SU-DHL-6 (cell line): Measurements from ENCODE around the gene GCNT1.

ENCODE experiments used
- H2AFZ ChIP-seq: fragments of 200-600 bp; sonication (generic); 2 replicates; pipeline ENCODE4 v1.6.1; 2014; ENCODE audit warnings: low read depth, mild to moderate bottlenecking, moderate library complexity, mixed read lengths, antibody characterized with exemption, low read length; ENCODE audit not compliant: severe bottlenecking
- H3F3A ChIP-seq: fragments of 200-600 bp; shearing (Covaris generic); 2 replicates; pipeline ENCODE4 v1.6.0; 2016; ENCODE audit warnings: antibody characterized with exemption, mild to moderate bottlenecking; ENCODE audit not compliant: insufficient read depth
- H3K27ac ChIP-seq: fragments of 200-600 bp; sonication (generic); 2 replicates; pipeline ENCODE4 v1.5.1; 2016; ENCODE audit warnings: low read depth, mild to moderate bottlenecking, low read length, moderate library complexity, mixed read lengths
- H3K27me3 ChIP-seq: fragments of 200-600 bp; sonication (generic), shearing (Covaris generic); 2 replicates; pipeline ENCODE4 v1.6.0; 2014; ENCODE audit warnings: mild to moderate bottlenecking, low read length
- H3K36me3 ChIP-seq: fragments of 200-600 bp; sonication (generic); 2 replicates; pipeline ENCODE4 v1.6.1; 2014; ENCODE audit warnings: mild to moderate bottlenecking, low read length, mixed read lengths
- H3K4me2 ChIP-seq: fragments of 300-600, 200-600 bp; shearing (Covaris generic), sonication (generic); 2 replicates; pipeline ENCODE4 v1.6.0; 2014; ENCODE audit warnings: low read length, low read depth, mild to moderate bottlenecking; ENCODE audit not compliant: poor library complexity, severe bottlenecking
- H3K4me3 ChIP-seq: fragments of 200-600 bp; sonication (generic); 2 replicates; pipeline ENCODE4 v1.5.1; 2014; ENCODE audit warnings: antibody characterized with exemption, low read length, mild to moderate bottlenecking, mixed read lengths; ENCODE audit not compliant: insufficient read depth, poor library complexity, severe bottlenecking
- H3K79me2 ChIP-seq: fragments of 200-600 bp; sonication (generic); 2 replicates; pipeline ENCODE4 v1.6.1; 2014; ENCODE audit warnings: mild to moderate bottlenecking, low read length, moderate library complexity; ENCODE audit not compliant: insufficient read depth
- H3K9ac ChIP-seq: fragments of 200-600 bp; sonication (generic); 2 replicates; pipeline ENCODE4 v1.7.0; 2014; ENCODE audit warnings: mild to moderate bottlenecking, low read length
- H3K9me2 ChIP-seq: fragments of 200-600 bp; sonication (generic); replicated peaks from 2 replicates; pipeline ENCODE4 v1.6.1; 2014; ENCODE audit warnings: low read length; ENCODE audit not compliant: insufficient read depth
- H3K9me3 ChIP-seq: fragments of 200-600 bp; sonication (generic); 2 replicates; pipeline ENCODE4 v1.6.1; 2014; ENCODE audit warnings: low read length, mixed read lengths; ENCODE audit not compliant: insufficient read depth
- H4K20me1 ChIP-seq: fragments of 200-600 bp; sonication (generic); 2 replicates; pipeline ENCODE4 v1.6.1; 2014; ENCODE audit warnings: low read depth, mild to moderate bottlenecking, antibody characterized with exemption, low read length, moderate library complexity, mixed read lengths
- EZH2phosphoT487 ChIP-seq: fragments of 200-600 bp; sonication (generic), shearing (Covaris generic); conservative IDR thresholded peaks from 2 replicates; pipeline ENCODE4 v1.6.1; 2018; ENCODE audit warnings: mild to moderate bottlenecking, antibody characterized with exemption, low read length, moderate library complexity, mixed read lengths
- TF ChIP-seq, protein P1 (sequence below): fragments of 200-600 bp; sonication (generic); IDR thresholded peaks from one replicate; pipeline ENCODE4 v1.5.1; 2017; ENCODE audit warnings: antibody characterized with exemption, mild to moderate bottlenecking, low read length, moderate library complexity; ENCODE audit not compliant: insufficient read depth, poor library complexity, severe bottlenecking

The GCNT1 gene

DNA sequence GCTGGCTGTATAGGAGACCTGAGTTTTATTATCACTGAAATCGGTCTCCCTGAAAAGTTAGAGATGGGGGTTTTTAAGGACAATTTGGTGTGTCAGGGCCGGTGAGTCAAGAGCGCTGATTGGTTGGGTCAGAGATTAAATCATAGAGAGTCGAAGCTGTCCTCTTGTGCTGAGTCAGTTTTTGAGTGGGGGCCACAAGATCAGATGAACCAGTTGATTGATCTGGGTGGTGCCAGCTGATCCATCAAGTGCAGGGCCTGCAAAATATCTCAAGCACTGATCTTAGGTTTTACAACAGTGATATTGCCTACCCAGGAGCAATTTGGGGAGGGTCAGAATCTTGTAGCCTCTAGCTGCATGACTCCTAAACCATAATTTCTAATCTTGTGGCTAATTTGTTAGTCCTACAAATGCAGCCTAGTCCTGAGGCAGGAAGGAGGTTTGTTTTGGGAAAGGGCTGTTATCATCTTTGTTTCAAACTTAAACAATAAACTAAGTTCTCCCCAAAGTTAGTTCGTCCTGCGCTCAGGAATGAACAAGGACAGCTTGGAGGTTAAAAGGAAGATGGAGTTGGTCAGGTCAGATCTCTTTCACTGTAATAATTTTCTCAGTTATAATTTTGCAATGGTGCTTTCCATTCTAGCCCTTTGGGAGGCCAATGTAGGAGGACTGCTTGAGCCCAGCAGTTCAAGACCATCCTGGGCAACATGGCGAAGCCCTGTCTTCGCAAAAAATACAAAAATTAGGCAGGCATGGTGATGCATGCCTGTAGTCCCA lies 33.1 kb upstream of the GCNT1 start:
- H3K9ac ChIP-seq, result no peak overlapping the region
- no peak overlapping the region for H2AFZ ChIP-seq
- TF ChIP-seq, protein P1, sequence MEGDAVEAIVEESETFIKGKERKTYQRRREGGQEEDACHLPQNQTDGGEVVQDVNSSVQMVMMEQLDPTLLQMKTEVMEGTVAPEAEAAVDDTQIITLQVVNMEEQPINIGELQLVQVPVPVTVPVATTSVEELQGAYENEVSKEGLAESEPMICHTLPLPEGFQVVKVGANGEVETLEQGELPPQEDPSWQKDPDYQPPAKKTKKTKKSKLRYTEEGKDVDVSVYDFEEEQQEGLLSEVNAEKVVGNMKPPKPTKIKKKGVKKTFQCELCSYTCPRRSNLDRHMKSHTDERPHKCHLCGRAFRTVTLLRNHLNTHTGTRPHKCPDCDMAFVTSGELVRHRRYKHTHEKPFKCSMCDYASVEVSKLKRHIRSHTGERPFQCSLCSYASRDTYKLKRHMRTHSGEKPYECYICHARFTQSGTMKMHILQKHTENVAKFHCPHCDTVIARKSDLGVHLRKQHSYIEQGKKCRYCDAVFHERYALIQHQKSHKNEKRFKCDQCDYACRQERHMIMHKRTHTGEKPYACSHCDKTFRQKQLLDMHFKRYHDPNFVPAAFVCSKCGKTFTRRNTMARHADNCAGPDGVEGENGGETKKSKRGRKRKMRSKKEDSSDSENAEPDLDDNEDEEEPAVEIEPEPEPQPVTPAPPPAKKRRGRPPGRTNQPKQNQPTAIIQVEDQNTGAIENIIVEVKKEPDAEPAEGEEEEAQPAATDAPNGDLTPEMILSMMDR, result no peak
- no peak for TF ChIP-seq EZH2phosphoT487
- H3K27ac ChIP-seq, result no peak overlapping the region
- H3K79me2 ChIP-seq, result no peaks in the 10 kb centered on the region
- no peaks in the 10 kb centered on the region for H3K9me2 ChIP-seq
- H4K20me1 ChIP-seq, result no peaks in the 10 kb centered on the region
- no peaks in the 10 kb centered on the region for H3K9me3 ChIP-seq
- H3K4me3 ChIP-seq, result no peak overlapping the region
- no peaks in the 10 kb centered on the region for H3K36me3 ChIP-seq
- no peaks in the 10 kb centered on the region for H3F3A ChIP-seq
- H3K27me3 ChIP-seq, result no peaks in the 10 kb centered on the region
- H3K4me2 ChIP-seq, result no peak overlapping the region

DNA sequence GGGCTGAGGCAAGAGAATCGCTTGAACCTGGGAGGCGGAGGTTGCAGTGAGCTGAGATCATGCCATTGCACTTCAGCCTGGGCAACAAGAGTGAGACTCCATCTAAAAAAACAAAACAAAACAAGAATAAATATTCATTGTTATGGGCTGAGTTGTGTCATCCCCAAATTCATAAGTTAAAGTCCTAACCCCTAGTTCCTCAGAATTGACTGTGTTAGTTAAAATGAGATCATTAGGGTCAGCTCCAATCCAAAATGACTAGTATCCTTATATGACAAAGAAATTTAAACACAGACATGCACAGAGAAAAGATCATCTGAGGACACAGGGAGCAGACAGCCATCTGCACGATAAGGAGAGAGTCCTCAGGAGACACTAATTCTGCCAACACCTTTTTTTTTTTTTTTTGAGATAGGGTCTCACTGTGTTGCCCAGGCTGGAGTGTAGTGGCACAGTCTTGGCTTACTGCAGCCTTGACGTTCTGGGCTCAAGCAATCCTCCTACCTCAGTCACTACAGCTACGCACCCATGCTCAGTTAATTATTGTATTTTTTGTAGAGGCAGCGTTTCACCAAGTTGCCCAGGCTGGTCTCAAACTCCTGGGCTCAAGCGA lies 32.1 kb upstream of the GCNT1 start:
- Histone ChIP-seq H3K9ac (no peak overlapping the region), H3K27ac (no peak overlapping the region), H3K79me2 (no peaks in the 10 kb centered on the region), H3K4me2 (no peak overlapping the region), H3K9me3 (no peaks in the 10 kb centered on the region), H3K36me3 (no peaks in the 10 kb centered on the region), H3F3A (no peaks in the 10 kb centered on the region), H3K27me3 (no peaks in the 10 kb centered on the region), H3K4me3 (no peak overlapping the region), H4K20me1 (no peaks in the 10 kb centered on the region), H2AFZ (no peak overlapping the region), H3K9me2 (no peaks in the 10 kb centered on the region)
- TF ChIP-seq, protein P1, result no peak
- TF ChIP-seq EZH2phosphoT487, result no peak

DNA sequence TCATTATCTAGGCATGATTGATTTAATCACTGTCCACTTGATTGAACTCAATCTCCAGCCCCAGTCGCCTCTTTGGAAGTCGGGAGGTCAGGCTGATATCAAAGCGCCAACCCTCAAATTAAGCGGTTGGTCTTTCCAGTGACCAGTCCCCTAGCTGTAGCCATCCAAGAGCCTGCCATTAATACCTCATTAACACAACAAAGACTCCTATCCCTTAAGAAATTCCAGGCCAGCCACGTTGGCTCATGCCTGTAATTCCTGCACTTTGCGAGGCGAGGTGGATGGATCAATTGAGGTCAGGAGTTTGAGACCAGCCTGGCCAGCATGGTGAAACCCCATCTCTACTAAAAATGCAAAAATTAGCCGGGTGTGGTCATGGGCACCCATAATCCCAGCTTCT lies 27.4 kb upstream of the GCNT1 start:
- no peaks in the 10 kb centered on the region for H3F3A ChIP-seq
- no peak overlapping the region for H3K4me3 ChIP-seq
- no peaks in the 10 kb centered on the region for H3K9me2 ChIP-seq
- H3K36me3 ChIP-seq, result no peaks in the 10 kb centered on the region
- H3K27ac ChIP-seq, result no peak overlapping the region
- H3K9ac ChIP-seq, result no peak overlapping the region
- no peak overlapping the region for H2AFZ ChIP-seq
- no peak overlapping the region for H3K4me2 ChIP-seq
- TF ChIP-seq, protein P1, result no peak
- TF ChIP-seq EZH2phosphoT487, result no peak
- H3K27me3 ChIP-seq, result no peaks in the 10 kb centered on the region
- H3K9me3 ChIP-seq, result no peaks in the 10 kb centered on the region
- H3K79me2 ChIP-seq, result no peaks in the 10 kb centered on the region
- H4K20me1 ChIP-seq, result no peaks in the 10 kb centered on the region
